Activated CD4-positive, alpha-beta T cell treated with anti-CD3 and anti-CD28 coated beads for 24 hours (primary cell): ENCODE results near the gene CDKAL1.
"Not testable (repeated sequence)": the region's sequence is repeated elsewhere in the genome, so short reads cannot be mapped to it uniquely, and the experiment has no call there.

Source experiments
- DNase-seq, 2 donors: peaks; one replicate each; pipeline ENCODE4 v3.0.0-alpha.2; 2020; ENCODE audit warnings: low read depth in 2 of 2

The CDKAL1 gene

GRCh38 chr6:20639161-20639560, 104.9 kb downstream of the CDKAL1 start:
- DNase-seq = no peak

GRCh38 chr6:20640181-20640580, 105.9 kb downstream of the CDKAL1 start:
- no peak for DNase-seq

- DNase-seq = no peak
Measured at GRCh38 chr6:20642441-20642840, 108.2 kb downstream of the CDKAL1 start.

- DNase-seq = no peak
Measured at GRCh38 chr6:20644667-20645370, 110.6 kb downstream of the CDKAL1 start.

- not testable (repeated sequence) for DNase-seq
Measured at GRCh38 chr6:20645572-20645971, 111.3 kb downstream of the CDKAL1 start.

GRCh38 chr6:20647585-20647984, 113.3 kb downstream of the CDKAL1 start:
- no peak for DNase-seq

GRCh38 chr6:20649696-20650470, 115.6 kb downstream of the CDKAL1 start:
- not testable (repeated sequence) for DNase-seq

- no peak for DNase-seq
Measured at GRCh38 chr6:20652299-20653084, 118.2 kb downstream of the CDKAL1 start.

GRCh38 chr6:20653085-20653479, 118.8 kb downstream of the CDKAL1 start:
- no peak for DNase-seq

- DNase-seq = no peak
Measured at GRCh38 chr6:20655317-20655716, 121.1 kb downstream of the CDKAL1 start.

GRCh38 chr6:20657274-20657800, 123.1 kb downstream of the CDKAL1 start:
- DNase-seq = no peak

- DNase-seq = no peak
Measured at GRCh38 chr6:20658053-20658452, 123.8 kb downstream of the CDKAL1 start.

- DNase-seq = no peak
Measured at GRCh38 chr6:20658516-20658915, 124.3 kb downstream of the CDKAL1 start.

- DNase-seq = no peak
Measured at GRCh38 chr6:20660534-20660933, 126.3 kb downstream of the CDKAL1 start.

- no peak for DNase-seq
Measured at GRCh38 chr6:20661721-20662120, 127.5 kb downstream of the CDKAL1 start.

- DNase-seq = no peak
Measured at GRCh38 chr6:20664250-20664649, 130.0 kb downstream of the CDKAL1 start.

GRCh38 chr6:20665290-20665689, 131.0 kb downstream of the CDKAL1 start:
- no peak for DNase-seq

GRCh38 chr6:20669571-20670314, 135.5 kb downstream of the CDKAL1 start:
- no peak for DNase-seq

GRCh38 chr6:20670750-20671149, 136.5 kb downstream of the CDKAL1 start:
- DNase-seq = no peak

- no peak for DNase-seq
Measured at GRCh38 chr6:20672038-20672437, 137.8 kb downstream of the CDKAL1 start.

GRCh38 chr6:20673458-20673857, 139.2 kb downstream of the CDKAL1 start:
- no peak for DNase-seq
